ENCODE results near the gene RNF169. TPM values are rescaled to one million over a fixed set of nuclear protein-coding genes. Genes with fewer than 3 reads are reported as not detected.

Gene RNF169
- total RNA-seq, 1 donor: 32.6 TPM

DNA sequence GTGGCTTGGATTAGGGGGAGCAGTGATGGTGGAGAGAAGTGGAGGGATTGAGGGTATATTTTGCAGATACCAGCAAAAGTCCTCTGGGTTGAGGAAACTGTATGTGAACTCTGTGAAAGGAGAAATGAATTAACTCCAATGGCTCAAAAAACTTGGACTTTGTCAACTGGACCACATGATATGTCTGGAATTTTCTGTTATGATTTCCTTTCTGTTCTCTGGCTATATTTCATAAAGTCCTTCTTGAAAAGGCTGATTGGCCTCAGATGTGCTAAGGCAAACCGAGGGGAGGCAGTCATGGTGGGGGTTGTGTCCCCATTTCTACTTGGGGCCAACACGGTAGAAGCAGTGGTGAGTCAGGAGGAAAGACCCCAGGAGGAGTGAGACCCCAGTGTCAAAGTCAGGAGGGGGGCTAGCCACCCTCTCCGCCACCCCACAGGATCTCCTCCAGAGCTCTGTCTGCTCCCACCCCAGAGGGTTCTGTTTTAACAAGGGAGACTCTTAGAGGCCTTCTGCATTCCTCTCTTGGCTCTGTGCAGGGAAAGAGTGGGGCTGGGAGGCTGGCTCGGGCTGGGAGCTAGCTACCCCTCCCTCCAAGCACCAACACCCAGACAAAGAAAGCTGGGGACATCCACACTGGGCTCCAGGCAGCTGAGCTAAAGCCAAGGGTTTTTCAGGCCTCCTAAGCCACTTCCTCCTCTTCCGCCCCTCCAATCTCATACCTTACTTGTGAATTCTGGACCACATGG lies 31.3 kb upstream of the RNF169 start:
- TF ChIP-seq, protein P1, sequence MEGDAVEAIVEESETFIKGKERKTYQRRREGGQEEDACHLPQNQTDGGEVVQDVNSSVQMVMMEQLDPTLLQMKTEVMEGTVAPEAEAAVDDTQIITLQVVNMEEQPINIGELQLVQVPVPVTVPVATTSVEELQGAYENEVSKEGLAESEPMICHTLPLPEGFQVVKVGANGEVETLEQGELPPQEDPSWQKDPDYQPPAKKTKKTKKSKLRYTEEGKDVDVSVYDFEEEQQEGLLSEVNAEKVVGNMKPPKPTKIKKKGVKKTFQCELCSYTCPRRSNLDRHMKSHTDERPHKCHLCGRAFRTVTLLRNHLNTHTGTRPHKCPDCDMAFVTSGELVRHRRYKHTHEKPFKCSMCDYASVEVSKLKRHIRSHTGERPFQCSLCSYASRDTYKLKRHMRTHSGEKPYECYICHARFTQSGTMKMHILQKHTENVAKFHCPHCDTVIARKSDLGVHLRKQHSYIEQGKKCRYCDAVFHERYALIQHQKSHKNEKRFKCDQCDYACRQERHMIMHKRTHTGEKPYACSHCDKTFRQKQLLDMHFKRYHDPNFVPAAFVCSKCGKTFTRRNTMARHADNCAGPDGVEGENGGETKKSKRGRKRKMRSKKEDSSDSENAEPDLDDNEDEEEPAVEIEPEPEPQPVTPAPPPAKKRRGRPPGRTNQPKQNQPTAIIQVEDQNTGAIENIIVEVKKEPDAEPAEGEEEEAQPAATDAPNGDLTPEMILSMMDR (IDR thresholded peaks at IDR 0.05; ENCODE audit: extremely low read depth, low read depth, low read length): no peak
- no peaks in the 10 kb centered on the region for H3K4me1 ChIP-seq (ENCODE audit: insufficient read depth, low read length)
- H3K4me3 ChIP-seq (ENCODE audit: insufficient read depth, low read length): no peak overlapping the region
- no peaks in the 10 kb centered on the region for H4K20me1 ChIP-seq (ENCODE audit: insufficient read depth, low read length)
- H3K27ac ChIP-seq (ENCODE audit: low read depth, low read length): no peak overlapping the region
- no peaks in the 10 kb centered on the region for H3K36me3 ChIP-seq (ENCODE audit: insufficient read depth, low read length)
- no peaks in the 10 kb centered on the region for H3K27me3 ChIP-seq (ENCODE audit: insufficient read depth, low read length)
- H3K79me2 ChIP-seq (ENCODE audit: insufficient read depth, low read length): no peaks in the 10 kb centered on the region
- no peak for DNase-seq (ENCODE audit: insufficient read length, low spot score, missing footprints)
- no peaks in the 10 kb centered on the region for H3K9me3 ChIP-seq (ENCODE audit: low read depth, low read length)
- no peak overlapping the region for H3K4me2 ChIP-seq (ENCODE audit: insufficient read depth, low read length)
- no peak overlapping the region for H2AFZ ChIP-seq (ENCODE audit: low read length)

DNA sequence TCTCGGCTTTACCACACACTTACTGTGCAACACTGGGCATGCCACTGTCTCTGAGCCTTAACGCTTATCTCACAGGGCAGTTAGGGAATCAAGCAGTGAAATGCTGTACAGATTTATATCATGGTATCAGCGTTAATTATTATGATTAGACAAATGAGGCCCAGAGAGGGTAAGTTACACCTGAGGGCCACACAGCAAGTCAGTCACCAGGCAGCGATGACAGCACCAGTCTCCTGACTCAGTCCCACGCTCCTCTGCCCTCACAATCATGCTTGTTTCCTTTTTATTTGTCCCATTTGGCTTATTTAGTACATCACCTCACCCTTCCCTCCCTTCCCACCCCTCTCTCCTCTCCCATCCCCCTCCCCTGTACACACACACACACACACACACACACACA lies 29.6 kb upstream of the RNF169 start:
- Histone ChIP-seq H2AFZ (ENCODE audit: low read length) (no peak overlapping the region), H3K9me3 (ENCODE audit: low read depth, low read length) (no peaks in the 10 kb centered on the region), H4K20me1 (ENCODE audit: insufficient read depth, low read length) (no peaks in the 10 kb centered on the region), H3K79me2 (ENCODE audit: insufficient read depth, low read length) (no peaks in the 10 kb centered on the region), H3K27me3 (ENCODE audit: insufficient read depth, low read length) (peaks cover 12% of the 10 kb centered on the region), H3K4me3 (ENCODE audit: insufficient read depth, low read length) (no peak overlapping the region), H3K27ac (ENCODE audit: low read depth, low read length) (no peak overlapping the region), H3K36me3 (ENCODE audit: insufficient read depth, low read length) (no peaks in the 10 kb centered on the region), H3K4me2 (ENCODE audit: insufficient read depth, low read length) (no peak overlapping the region), H3K4me1 (ENCODE audit: insufficient read depth, low read length) (no peaks in the 10 kb centered on the region)
- DNase-seq (ENCODE audit: insufficient read length, low spot score, missing footprints): no peak
- TF ChIP-seq, protein P1 (IDR thresholded peaks at IDR 0.05; ENCODE audit: extremely low read depth, low read depth, low read length): no peak

DNA sequence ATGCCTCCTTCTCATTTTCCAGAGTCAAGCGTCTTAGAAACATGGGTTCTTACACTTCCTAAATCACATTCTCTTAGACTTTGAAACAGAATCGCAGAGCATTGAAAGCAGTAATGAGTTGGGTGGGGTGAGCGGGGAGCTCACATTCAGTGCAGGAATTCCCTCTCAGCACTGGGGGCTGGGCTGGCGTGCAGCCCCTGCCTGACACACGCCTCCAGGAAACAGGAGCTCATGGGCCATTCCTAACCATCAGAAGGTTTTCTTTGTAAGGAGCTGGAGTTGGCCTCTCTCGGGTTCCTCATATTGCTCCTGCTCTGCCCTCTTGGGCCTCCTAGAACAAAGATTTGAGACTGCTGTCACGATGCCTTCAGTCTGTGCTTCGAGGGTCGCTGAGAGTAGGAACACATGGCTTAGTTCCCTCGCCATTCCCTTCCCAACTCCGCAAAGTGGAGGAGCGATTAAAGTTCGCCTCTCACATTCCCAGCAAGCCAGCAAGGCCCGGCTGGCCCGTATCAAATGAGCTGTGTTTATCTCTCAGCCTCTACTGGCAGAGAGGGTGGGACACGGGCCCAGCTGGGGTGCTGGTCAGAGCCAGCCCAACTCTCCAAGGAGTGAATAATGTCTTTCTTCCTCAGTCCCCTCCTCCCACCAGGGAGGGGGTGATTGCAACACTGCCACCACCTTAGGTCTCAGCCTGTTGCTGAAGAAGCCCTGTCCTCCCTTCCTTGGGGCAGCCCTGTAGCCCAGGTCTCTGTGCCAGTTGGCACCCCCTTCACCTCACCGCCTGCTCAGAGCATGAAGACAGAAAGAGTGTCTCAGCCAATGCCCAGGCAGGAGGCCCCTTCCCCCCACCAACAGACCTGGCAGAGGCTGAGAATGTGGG lies 27.8 kb upstream of the RNF169 start:
- Histone ChIP-seq H4K20me1 (ENCODE audit: insufficient read depth, low read length) (no peaks in the 10 kb centered on the region), H3K79me2 (ENCODE audit: insufficient read depth, low read length) (no peaks in the 10 kb centered on the region), H3K9me3 (ENCODE audit: low read depth, low read length) (no peaks in the 10 kb centered on the region), H3K27me3 (ENCODE audit: insufficient read depth, low read length) (peaks cover 13% of the 10 kb centered on the region), H3K4me1 (ENCODE audit: insufficient read depth, low read length) (no peaks in the 10 kb centered on the region), H3K27ac (ENCODE audit: low read depth, low read length) (no peak overlapping the region), H3K36me3 (ENCODE audit: insufficient read depth, low read length) (no peaks in the 10 kb centered on the region), H3K4me2 (ENCODE audit: insufficient read depth, low read length) (no peak overlapping the region), H3K4me3 (ENCODE audit: insufficient read depth, low read length) (no peak overlapping the region), H2AFZ (ENCODE audit: low read length) (peak overlapping the region; percentile 42)
- TF ChIP-seq, protein P1 (IDR thresholded peaks at IDR 0.05; ENCODE audit: extremely low read depth, low read depth, low read length): no peak
- DNase-seq (ENCODE audit: insufficient read length, low spot score, missing footprints): no peak

DNA sequence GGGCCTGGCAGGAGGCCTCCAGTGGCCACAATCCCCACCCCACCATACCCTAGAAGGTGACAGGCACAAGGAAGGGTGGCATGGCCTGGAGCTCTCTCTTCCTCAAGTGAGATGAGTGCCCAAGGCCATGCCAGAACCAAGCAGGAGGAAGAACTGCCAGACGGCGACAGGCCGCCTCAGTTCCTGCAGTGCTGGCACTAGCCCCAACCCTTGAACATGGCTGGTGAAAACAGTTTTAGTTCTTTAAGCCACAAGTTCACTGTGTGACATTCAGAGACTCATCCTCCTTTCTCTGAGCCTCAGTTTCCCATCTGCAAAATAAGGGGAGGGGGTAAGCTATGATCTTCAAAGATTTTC lies 27.2 kb upstream of the RNF169 start:
- H3K4me3 ChIP-seq (ENCODE audit: insufficient read depth, low read length): no peak overlapping the region
- H3K36me3 ChIP-seq (ENCODE audit: insufficient read depth, low read length): no peaks in the 10 kb centered on the region
- no peaks in the 10 kb centered on the region for H3K9me3 ChIP-seq (ENCODE audit: low read depth, low read length)
- no peaks in the 10 kb centered on the region for H3K4me1 ChIP-seq (ENCODE audit: insufficient read depth, low read length)
- DNase-seq (ENCODE audit: insufficient read length, low spot score, missing footprints): no peak
- H3K27ac ChIP-seq (ENCODE audit: low read depth, low read length): no peak overlapping the region
- H3K79me2 ChIP-seq (ENCODE audit: insufficient read depth, low read length): no peaks in the 10 kb centered on the region
- no peaks in the 10 kb centered on the region for H4K20me1 ChIP-seq (ENCODE audit: insufficient read depth, low read length)
- TF ChIP-seq, protein P1 (IDR thresholded peaks at IDR 0.05; ENCODE audit: extremely low read depth, low read depth, low read length): no peak
- H3K4me2 ChIP-seq (ENCODE audit: insufficient read depth, low read length): no peak overlapping the region
- H3K27me3 ChIP-seq (ENCODE audit: insufficient read depth, low read length): peaks cover 16% of the 10 kb centered on the region
- H2AFZ ChIP-seq (ENCODE audit: low read length): no peak overlapping the region

All from osteoblast (primary cell).